HepG2 (cell line): Measurements from ENCODE around the gene AHNAK.

ENCODE experiments used
- FOXJ3 ChIP-seq: sonication (generic); formaldehyde crosslinking; IDR thresholded peaks from 2 replicates; pipeline ENCODE4 v1.4.0; 2020; ENCODE audit warnings: missing genetic modification reagents, mild to moderate bottlenecking, borderline replicate concordance
- GLI4 ChIP-seq: sonication (generic); formaldehyde crosslinking; IDR thresholded peaks from 2 replicates; pipeline ENCODE4 v1.5.1; 2020; ENCODE audit warnings: missing genetic modification reagents, mild to moderate bottlenecking, moderate library complexity, borderline replicate concordance
- RFX5 ChIP-seq: IDR thresholded peaks from 2 replicates; pipeline ENCODE4 v1.6.1; 2011; ENCODE audit warnings: low read depth, low read length, improper control_type of control experiment
- SOX13 ChIP-seq, 3 experiments: fragments of 450-650 bp in 1 of 3; sonication (generic) in 1 of 3; formaldehyde crosslinking in 1 of 3; IDR thresholded peaks in 2 of 3; conservative IDR thresholded peaks in 1 of 3; 2 replicates each; pipeline versions ENCODE4 v1.5.0 to v1.6.1; 2016 to 2020; ENCODE audit warnings: antibody characterized with exemption in 1 of 3, mild to moderate bottlenecking in 1 of 3, missing compliant biosample characterization in 1 of 3, missing genetic modification reagents in 1 of 3, moderate library complexity in 1 of 3
- ZNF235 ChIP-seq: sonication (generic); formaldehyde crosslinking; IDR thresholded peaks from 2 replicates; pipeline ENCODE4 v1.8.1; 2023; ENCODE audit warnings: mild to moderate bottlenecking, missing genetic modification reagents, borderline replicate concordance
- ZNF883 ChIP-seq: sonication (generic); formaldehyde crosslinking; IDR thresholded peaks from 2 replicates; pipeline ENCODE4 v1.5.1; 2020; ENCODE audit warnings: mild to moderate bottlenecking, missing genetic modification reagents; ENCODE audit errors: not compliant biosample characterization
- ZSCAN31 ChIP-seq: sonication (generic); formaldehyde crosslinking; IDR thresholded peaks from 2 replicates; pipeline ENCODE4 v1.5.0; 2020; ENCODE audit warnings: low read depth, mild to moderate bottlenecking, missing genetic modification reagents
- TF ChIP-seq, protein P1 (sequence below): sonication (generic); formaldehyde crosslinking; IDR thresholded peaks from 2 replicates; pipeline ENCODE4 v1.5.0; 2020; ENCODE audit warnings: mild to moderate bottlenecking, missing genetic modification reagents, moderate library complexity

DNA sequence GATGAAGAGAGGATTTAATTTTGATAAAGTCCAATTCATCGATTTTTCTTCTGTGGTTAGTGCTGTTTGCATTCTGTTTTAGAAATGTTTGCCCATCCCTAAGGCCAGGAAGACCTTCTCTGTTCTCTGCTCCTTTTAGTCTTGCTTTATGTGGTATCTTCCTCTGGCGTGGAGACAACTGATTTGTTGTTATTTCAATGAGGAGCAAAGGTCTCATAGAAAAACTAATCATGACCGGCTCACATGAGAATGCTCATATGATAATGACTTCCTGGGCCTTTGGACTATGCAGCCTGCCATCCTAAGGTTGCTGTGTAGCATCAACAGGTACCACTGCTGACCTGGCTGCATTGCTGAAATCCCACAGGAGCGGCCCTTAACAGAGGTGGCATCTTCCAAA, 108.0 kb downstream of the AHNAK start:
- TF ChIP-seq RFX5 (no peak), GLI4 (no peak), ZNF883 (CRISPR knock-in tag) (no peak), ZSCAN31 (CRISPR knock-in tag) (no peak), ZNF235 (CRISPR knock-in tag) (no peak), SOX13 (IDR thresholded peaks at IDR 0.05) (no peak), SOX13 (CRISPR knock-in tag; conservative IDR thresholded peaks at IDR 0.05 in 1 of 2, IDR thresholded peaks at IDR 0.05 in 1 of 2) (peak in 1 of 2 experiments; percentile 62; a peak in 2 of 4 replicates), FOXJ3 (CRISPR knock-in tag) (peak; percentile 65; the same call in 1 of the 2 replicates)
- TF ChIP-seq, protein P1, sequence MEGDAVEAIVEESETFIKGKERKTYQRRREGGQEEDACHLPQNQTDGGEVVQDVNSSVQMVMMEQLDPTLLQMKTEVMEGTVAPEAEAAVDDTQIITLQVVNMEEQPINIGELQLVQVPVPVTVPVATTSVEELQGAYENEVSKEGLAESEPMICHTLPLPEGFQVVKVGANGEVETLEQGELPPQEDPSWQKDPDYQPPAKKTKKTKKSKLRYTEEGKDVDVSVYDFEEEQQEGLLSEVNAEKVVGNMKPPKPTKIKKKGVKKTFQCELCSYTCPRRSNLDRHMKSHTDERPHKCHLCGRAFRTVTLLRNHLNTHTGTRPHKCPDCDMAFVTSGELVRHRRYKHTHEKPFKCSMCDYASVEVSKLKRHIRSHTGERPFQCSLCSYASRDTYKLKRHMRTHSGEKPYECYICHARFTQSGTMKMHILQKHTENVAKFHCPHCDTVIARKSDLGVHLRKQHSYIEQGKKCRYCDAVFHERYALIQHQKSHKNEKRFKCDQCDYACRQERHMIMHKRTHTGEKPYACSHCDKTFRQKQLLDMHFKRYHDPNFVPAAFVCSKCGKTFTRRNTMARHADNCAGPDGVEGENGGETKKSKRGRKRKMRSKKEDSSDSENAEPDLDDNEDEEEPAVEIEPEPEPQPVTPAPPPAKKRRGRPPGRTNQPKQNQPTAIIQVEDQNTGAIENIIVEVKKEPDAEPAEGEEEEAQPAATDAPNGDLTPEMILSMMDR (CRISPR knock-in tag), result no peak
